ENCODE data around the gene RPS26. TPM values are rescaled to one million over a fixed set of nuclear protein-coding genes. Genes with fewer than 3 reads are reported as not detected.

RPS26 gene
- total RNA-seq, 2 donors from 2014 or later: 54.5 to 73.9 TPM

Other genes with a start within 250 kb of the RPS26 start
- 10 to 100 TPM; 42.7 to 43.7 TPM for gene SARNP, start 224.2 kb upstream of the RPS26 start, total RNA-seq
- gene ORMDL2, start 223.9 kb upstream of the RPS26 start, total RNA-seq: 10 to 100 TPM; 64.5 to 82.9 TPM
- gene DNAJC14, start 212.3 kb upstream of the RPS26 start, total RNA-seq: 10 to 100 TPM; 27.8 to 32.5 TPM
- gene MMP19, start 199.0 kb upstream of the RPS26 start, total RNA-seq: 1 to 10 TPM; 2.8 to 6.4 TPM
- gene PYM1, start 114.0 kb upstream of the RPS26 start, total RNA-seq: 10 to 100 TPM; 41.7 to 45.0 TPM
- 100 to 1,000 TPM; 108 to 114 TPM for gene DGKA, start 110.8 kb upstream of the RPS26 start, total RNA-seq
- gene PMEL, start 75.9 kb upstream of the RPS26 start, total RNA-seq: 1 to 10 TPM; 2.0 to 5.0 TPM
- gene CDK2, start 75.1 kb upstream of the RPS26 start, total RNA-seq: 10 to 100 TPM; 10.4 to 19.7 TPM
- 100 to 1,000 TPM; 149 to 169 TPM for gene RAB5B, start 67.8 kb upstream of the RPS26 start, total RNA-seq
- gene SUOX, start 44.6 kb upstream of the RPS26 start, total RNA-seq: 10 to 100 TPM; 24.1 to 24.4 TPM
- 1 to 10 TPM; 3.9 to 5.0 TPM for gene IKZF4, start 20.9 kb upstream of the RPS26 start, total RNA-seq
- gene ERBB3, start 38.2 kb downstream of the RPS26 start, total RNA-seq: 100 to 1,000 TPM; 188 to 261 TPM
- 10 to 100 TPM; 59.6 to 80.9 TPM for gene PA2G4, start 62.6 kb downstream of the RPS26 start, total RNA-seq
- gene RPL41, start 74.7 kb downstream of the RPS26 start, total RNA-seq: 1,000 to 10,000 TPM; 2,955 to 2,956 TPM
- gene ZC3H10, start 76.3 kb downstream of the RPS26 start, total RNA-seq: 1 to 10 TPM; 3.5 to 4.1 TPM
- gene ESYT1, start 86.3 kb downstream of the RPS26 start, total RNA-seq: 10 to 100 TPM; 44.4 to 48.6 TPM
- gene MYL6B, start 110.7 kb downstream of the RPS26 start, total RNA-seq: 10 to 100 TPM; 17.1 to 21.9 TPM
- 1,000 to 10,000 TPM; 1,832 to 2,224 TPM for gene MYL6, start 116.4 kb downstream of the RPS26 start, total RNA-seq
- gene SMARCC2, start 147.6 kb downstream of the RPS26 start, total RNA-seq: 10 to 100 TPM; 81.7 to 85.6 TPM
- 10 to 100 TPM; 31.5 to 35.1 TPM for gene RNF41, start 180.0 kb downstream of the RPS26 start, total RNA-seq
- 10 to 100 TPM; 23.2 to 29.5 TPM for gene NABP2, start 182.4 kb downstream of the RPS26 start, total RNA-seq
- 100 to 1,000 TPM; 152 to 244 TPM for gene SLC39A5, start 188.1 kb downstream of the RPS26 start, total RNA-seq
- gene ANKRD52, start 216.5 kb downstream of the RPS26 start, total RNA-seq: 10 to 100 TPM; 47.4 to 54.8 TPM
- gene COQ10A, start 225.0 kb downstream of the RPS26 start, total RNA-seq: 1 to 10 TPM; 4.1 to 5.3 TPM

Data from left colon (tissue), 2 donors.